Adrenal gland (tissue), 5 donors: ENCODE results near the gene CAPZA2.

Experiments
- CTCF ChIP-seq, 6 experiments: fragments of 450-650 bp in 4 of 6; fragments of 200-600 bp in 2 of 6; sonication (generic) in 1 of 6; IDR thresholded peaks; 1 replicate in 5 of 6; 2 replicates in 1 of 6; pipeline versions ENCODE4 v1.5.1 to v1.8.0; 2016 to 2021; ENCODE audit warnings: antibody characterized with exemption in 6 of 6, mild to moderate bottlenecking in 2 of 6, moderate library complexity in 1 of 6
- POLR2A ChIP-seq, 2 donors: fragments of 450-650 bp; IDR thresholded peaks; one replicate each; pipeline ENCODE4 v1.6.1; 2017; ENCODE audit warnings: antibody characterized with exemption in 2 of 2, mild to moderate bottlenecking in 2 of 2, moderate library complexity in 1 of 2
- donor health status: DM: no; HTN: no; CAD: no.

- TF ChIP-seq CTCF (IDR thresholded peaks at IDR 0.05) (no peak), POLR2A (IDR thresholded peaks at IDR 0.05) (no peak)
These were observed 11.2 kb downstream of the CAPZA2 start for GRCh38 chr7:116873619-116874018.
